Stimulated activated CD8-positive, alpha-beta memory T cell treated with anti-CD3 and anti-CD28 coated beads, Interleukin-4, amount 100 ng/mL, for 4 hours (primary cell): Measurements from ENCODE around the gene ADD3.

Experiments used
- DNase-seq, 2 donors: peaks; one replicate each; pipeline ENCODE4 v3.0.0-alpha.2; 2020; ENCODE audit warnings: low read depth in 2 of 2, low spot score in 1 of 2

ADD3 gene

GRCh38 chr10:109998513-109998912 is 9.3 kb upstream of the ADD3 start:
- DNase-seq: no peak

- DNase-seq: no peak
Observed at GRCh38 chr10:110002801-110003523, 4.8 kb upstream of the ADD3 start.

GRCh38 chr10:110003524-110003885 is 4.3 kb upstream of the ADD3 start:
- DNase-seq: no peak

GRCh38 chr10:110005719-110006118 is 2.1 kb upstream of the ADD3 start:
- no peak for DNase-seq

GRCh38 chr10:110006358-110007160 is 1.2 kb upstream of the ADD3 start:
- DNase-seq: peak in 1 of 2 donors; percentile 9

GRCh38 chr10:110007161-110007700 is 553 bp upstream of the ADD3 start:
- DNase-seq: peak; percentile 17 to 59

- DNase-seq: peak in 1 of 2 donors; percentile 13
Observed at GRCh38 chr10:110008518-110009339, 945 bp downstream of the ADD3 start.

- peak in 1 of 2 donors; percentile 11 for DNase-seq
Observed at GRCh38 chr10:110009736-110010475, 2.1 kb downstream of the ADD3 start.

- DNase-seq: no peak
Observed at GRCh38 chr10:110010486-110011378, 2.9 kb downstream of the ADD3 start.

GRCh38 chr10:110011681-110012080 is 3.9 kb downstream of the ADD3 start:
- no peak for DNase-seq

- no peak for DNase-seq
Observed at GRCh38 chr10:110013630-110014293, 6.0 kb downstream of the ADD3 start.

- no peak for DNase-seq
Observed at GRCh38 chr10:110016039-110016438, 8.3 kb downstream of the ADD3 start.

GRCh38 chr10:110017052-110017451 is 9.3 kb downstream of the ADD3 start:
- DNase-seq: no peak

GRCh38 chr10:110017907-110018306 is 10.1 kb downstream of the ADD3 start:
- DNase-seq: no peak

- no peak for DNase-seq
Observed at GRCh38 chr10:110020265-110020664, 12.5 kb downstream of the ADD3 start.

- DNase-seq: no peak
Observed at GRCh38 chr10:110022716-110023504, 15.1 kb downstream of the ADD3 start.

- DNase-seq: no peak
Observed at GRCh38 chr10:110023785-110024465, 16.1 kb downstream of the ADD3 start.

GRCh38 chr10:110029450-110029849 is 21.7 kb downstream of the ADD3 start:
- DNase-seq: no peak
